Activated T-cell treated with anti-CD3 and anti-CD28 coated beads for 48 hours (primary cell): Measurements from ENCODE around the gene CLPSL1.
"Not testable (repeated sequence)": the region's sequence is repeated elsewhere in the genome, so short reads cannot be mapped to it uniquely, and the experiment has no call there.

Source experiments
- DNase-seq: peaks from one replicate; pipeline ENCODE4 v3.0.0-alpha.2; 2020; ENCODE audit warnings: low read depth

The CLPSL1 gene

GRCh38 chr6:35780719-35781118, at the start of gene CLPSL1:
Gene CLPSL1 (plus strand): TSS chr6:35781019. CDS start chr6:35781111, 92 bp downstream.
- DNase-seq, result no peak

- peak; percentile 91 for DNase-seq
These were observed 49.4 kb upstream of the CLPSL1 start for GRCh38 chr6:35731414-35731735.

- DNase-seq, result peak; percentile 93
These were observed 48.9 kb upstream of the CLPSL1 start for GRCh38 chr6:35731736-35732532.

- DNase-seq, result no peak
These were observed 47.2 kb upstream of the CLPSL1 start for GRCh38 chr6:35733633-35734032.

- not testable (repeated sequence) for DNase-seq
These were observed 46.5 kb upstream of the CLPSL1 start for GRCh38 chr6:35734319-35734718.

- DNase-seq, result no peak
These were observed 45.4 kb upstream of the CLPSL1 start for GRCh38 chr6:35735452-35735851.

- DNase-seq, result peak; percentile 74
These were observed 44.4 kb upstream of the CLPSL1 start for GRCh38 chr6:35736253-35736894.

- DNase-seq, result no peak
These were observed 43.8 kb upstream of the CLPSL1 start, which contains the start of gene ARMC12 for GRCh38 chr6:35736982-35737412. Gene ARMC12 (plus strand): TSS chr6:35737032. CDS start chr6:35737109, 77 bp downstream.

GRCh38 chr6:35737413-35738211, 43.2 kb upstream of the CLPSL1 start:
- no peak for DNase-seq

GRCh38 chr6:35739645-35740524, 40.9 kb upstream of the CLPSL1 start:
- DNase-seq, result no peak

- DNase-seq, result no peak
These were observed 38.0 kb upstream of the CLPSL1 start for GRCh38 chr6:35742842-35743241.

GRCh38 chr6:35745509-35745908, 35.3 kb upstream of the CLPSL1 start:
- DNase-seq, result no peak

- DNase-seq, result no peak
These were observed 34.3 kb upstream of the CLPSL1 start for GRCh38 chr6:35746516-35746915.

GRCh38 chr6:35747877-35748276, 32.9 kb upstream of the CLPSL1 start:
- DNase-seq, result no peak

- DNase-seq, result no peak
These were observed 30.3 kb upstream of the CLPSL1 start for GRCh38 chr6:35750557-35750956.

GRCh38 chr6:35751594-35751993, 29.2 kb upstream of the CLPSL1 start:
- no peak for DNase-seq

- DNase-seq, result no peak
These were observed 28.5 kb upstream of the CLPSL1 start for GRCh38 chr6:35752330-35752729.

- DNase-seq, result no peak
These were observed 26.2 kb upstream of the CLPSL1 start for GRCh38 chr6:35754452-35755277.

- no peak for DNase-seq
These were observed 25.4 kb upstream of the CLPSL1 start for GRCh38 chr6:35755278-35755924.

- no peak for DNase-seq
These were observed 23.2 kb upstream of the CLPSL1 start for GRCh38 chr6:35757456-35758123.
